Lower lobe of right lung (tissue), 2 donors: ENCODE data around the gene RREB1. TPM values are rescaled to one million over a fixed set of nuclear protein-coding genes. Genes with fewer than 3 reads are reported as not detected.

ENCODE experiments used
- ATAC-seq, 2 donors: fragments of 200-7000 bp; cut with Tn5 transposase; one replicate each; pipeline ENCODE4 v1.9.1; 2020 to 2022; ENCODE audit warnings: mild to moderate bottlenecking in 2 of 2, moderate library complexity in 2 of 2
- DNase-seq: peaks from one replicate; pipeline ENCODE4 v3.0.0-alpha.2; 2020
- H3K27ac ChIP-seq: fragments of 200-600 bp; one replicate; pipeline ENCODE4 v1.8.0; 2022
- H3K27me3 ChIP-seq: fragments of 200-600 bp; one replicate; pipeline ENCODE4 v1.8.0; 2022; ENCODE audit warnings: low read depth
- H3K36me3 ChIP-seq: fragments of 200-600 bp; one replicate; pipeline ENCODE4 v1.8.0; 2022; ENCODE audit warnings: mild to moderate bottlenecking
- H3K4me1 ChIP-seq: fragments of 200-600 bp; one replicate; pipeline ENCODE4 v1.8.0; 2022
- H3K4me3 ChIP-seq: fragments of 200-600 bp; one replicate; pipeline ENCODE4 v1.8.0; 2022; ENCODE audit warnings: mild to moderate bottlenecking
- H3K9me3 ChIP-seq: fragments of 200-600 bp; one replicate; pipeline ENCODE4 v1.8.0; 2022
- intact Hi-C: fragments of 100-400 bp; cut with DNase I; formaldehyde crosslinking; loops from one replicate; pipeline ENCODE4 v1.11.0; 2022
- total RNA-seq: library from RNA; stranded (reverse); fragmentation: NEBNext Ultra II Directional; extraction: Animal tissue kit (Norgen Biotek cat#: 25700); gene quantifications from one replicate; pipeline ENCODE4 v1.2.1, GENCODE V29; 2021
- TF ChIP-seq, protein P1 (sequence below): fragments of 200-600 bp; IDR thresholded peaks from one replicate; pipeline ENCODE4 v1.8.0; 2022; ENCODE audit warnings: antibody characterized with exemption, mild to moderate bottlenecking
- donor health status: DM: no; HTN: yes; CAD: no; lungs with severe emphysema.

RREB1 gene
- total RNA-seq, 1 donor from 2014 or later: 62.8 TPM

DNA sequence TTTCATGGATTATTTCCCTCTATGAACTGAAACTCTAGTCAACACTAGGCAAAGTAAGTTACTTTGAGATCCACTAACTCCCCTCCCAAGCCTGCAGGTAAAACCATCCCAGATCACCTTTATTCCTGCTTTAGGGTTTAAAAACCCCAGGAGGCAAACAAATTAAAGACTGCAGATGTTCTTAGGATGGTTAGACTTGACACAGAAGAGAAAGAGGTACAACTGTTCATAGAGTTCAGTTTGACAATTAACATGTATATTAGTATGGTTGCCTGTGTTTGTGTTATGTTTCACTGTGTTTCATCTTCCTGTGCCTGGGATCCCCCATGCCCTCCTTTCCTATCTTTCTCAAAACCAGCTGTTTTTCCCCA, 53.5 kb downstream of the RREB1 start:
- H3K4me1 ChIP-seq: peaks cover 87% of the 10 kb centered on the region
- no peak overlapping the region for H3K27ac ChIP-seq
- ATAC-seq (no peak), DNase-seq (no peak)
- TF ChIP-seq, protein P1, sequence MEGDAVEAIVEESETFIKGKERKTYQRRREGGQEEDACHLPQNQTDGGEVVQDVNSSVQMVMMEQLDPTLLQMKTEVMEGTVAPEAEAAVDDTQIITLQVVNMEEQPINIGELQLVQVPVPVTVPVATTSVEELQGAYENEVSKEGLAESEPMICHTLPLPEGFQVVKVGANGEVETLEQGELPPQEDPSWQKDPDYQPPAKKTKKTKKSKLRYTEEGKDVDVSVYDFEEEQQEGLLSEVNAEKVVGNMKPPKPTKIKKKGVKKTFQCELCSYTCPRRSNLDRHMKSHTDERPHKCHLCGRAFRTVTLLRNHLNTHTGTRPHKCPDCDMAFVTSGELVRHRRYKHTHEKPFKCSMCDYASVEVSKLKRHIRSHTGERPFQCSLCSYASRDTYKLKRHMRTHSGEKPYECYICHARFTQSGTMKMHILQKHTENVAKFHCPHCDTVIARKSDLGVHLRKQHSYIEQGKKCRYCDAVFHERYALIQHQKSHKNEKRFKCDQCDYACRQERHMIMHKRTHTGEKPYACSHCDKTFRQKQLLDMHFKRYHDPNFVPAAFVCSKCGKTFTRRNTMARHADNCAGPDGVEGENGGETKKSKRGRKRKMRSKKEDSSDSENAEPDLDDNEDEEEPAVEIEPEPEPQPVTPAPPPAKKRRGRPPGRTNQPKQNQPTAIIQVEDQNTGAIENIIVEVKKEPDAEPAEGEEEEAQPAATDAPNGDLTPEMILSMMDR: no peak
- H3K4me3 ChIP-seq: no peak overlapping the region
- no peaks in the 10 kb centered on the region for H3K27me3 ChIP-seq
- H3K9me3 ChIP-seq: no peaks in the 10 kb centered on the region
- intact Hi-C loops: no loop called here
- H3K36me3 ChIP-seq: no peaks in the 10 kb centered on the region

DNA sequence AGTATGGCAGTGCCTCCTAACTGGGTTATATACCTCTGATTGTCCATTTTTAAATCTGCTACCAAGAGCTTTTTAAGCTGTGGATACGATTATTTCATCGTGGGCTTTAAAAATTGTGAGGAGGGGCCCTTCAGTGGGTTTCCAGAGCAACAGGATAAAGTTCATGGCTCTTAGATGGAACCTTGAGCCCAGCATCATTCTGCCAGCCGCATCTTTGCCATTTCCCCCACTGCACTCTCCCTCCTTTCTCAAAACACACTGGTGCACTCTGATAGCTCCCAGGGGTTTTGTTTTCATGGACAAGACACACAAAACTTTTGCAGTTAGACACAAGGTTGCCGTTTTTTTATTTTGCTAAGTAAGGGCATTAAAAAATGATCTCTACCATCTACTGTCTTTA, 54.1 kb downstream of the RREB1 start:
- Histone ChIP-seq H3K9me3 (no peaks in the 10 kb centered on the region), H3K4me3 (no peak overlapping the region), H3K27ac (no peak overlapping the region), H3K27me3 (no peaks in the 10 kb centered on the region), H3K4me1 (peaks cover 87% of the 10 kb centered on the region), H3K36me3 (no peaks in the 10 kb centered on the region)
- no peak for DNase-seq
- ATAC-seq: no peak
- TF ChIP-seq, protein P1: no peak
- intact Hi-C loops: no loop called here

DNA sequence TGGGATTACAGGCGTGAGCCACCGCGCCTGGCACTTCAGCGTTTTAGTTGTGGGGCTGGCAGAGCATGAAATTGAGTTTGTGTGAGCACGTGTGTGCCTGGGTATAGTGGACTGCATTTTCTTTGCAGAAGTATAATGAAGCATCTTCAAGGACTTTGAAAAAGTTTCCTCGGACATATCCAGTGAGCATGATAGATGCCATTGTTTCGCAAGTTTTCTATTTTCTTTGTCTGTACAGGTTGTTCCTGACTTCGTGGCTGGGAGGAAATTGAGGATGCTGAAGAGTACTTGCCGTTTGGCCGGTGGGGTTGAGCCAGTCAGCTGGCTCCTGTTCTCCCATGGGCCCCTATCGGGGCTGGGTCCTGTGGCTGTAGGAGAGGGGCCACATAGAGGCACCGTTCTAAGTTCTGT, 55.9 kb downstream of the RREB1 start:
- ATAC-seq: no peak
- Histone ChIP-seq H3K9me3 (no peaks in the 10 kb centered on the region), H3K4me3 (no peak overlapping the region), H3K36me3 (no peaks in the 10 kb centered on the region), H3K27me3 (no peaks in the 10 kb centered on the region), H3K27ac (peak overlapping the region; percentile 43), H3K4me1 (peaks cover 87% of the 10 kb centered on the region)
- TF ChIP-seq, protein P1: no peak
- no peak for DNase-seq
- intact Hi-C loops: no loop called here

DNA sequence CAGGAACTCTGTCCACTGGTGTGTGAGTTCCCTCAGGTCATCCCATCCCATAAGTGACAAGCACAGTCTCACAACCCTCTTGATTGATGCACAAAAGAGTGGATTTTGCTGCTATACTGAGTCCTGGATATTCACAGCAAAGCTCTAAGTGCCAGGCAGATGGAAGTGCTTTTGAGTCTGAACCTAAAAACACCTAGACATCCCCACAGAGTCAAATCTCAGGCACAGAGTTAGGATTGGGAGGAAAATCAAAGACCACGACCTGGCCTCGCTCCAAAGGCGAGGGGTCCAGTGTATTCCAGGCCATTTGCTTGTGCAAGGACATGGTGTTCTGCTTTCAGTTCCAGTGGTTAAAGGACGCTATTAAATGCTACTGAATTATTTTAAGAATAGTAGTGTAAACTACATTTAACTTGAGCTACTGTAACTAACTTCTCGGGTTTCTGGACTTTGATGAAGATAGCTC, 56.8 kb downstream of the RREB1 start:
- intact Hi-C loops: no loop called here
- ATAC-seq: no peak
- peak overlapping the region; percentile 43 for H3K27ac ChIP-seq
- peaks cover 95% of the 10 kb centered on the region for H3K4me1 ChIP-seq
- H3K27me3 ChIP-seq: no peaks in the 10 kb centered on the region
- no peaks in the 10 kb centered on the region for H3K36me3 ChIP-seq
- H3K4me3 ChIP-seq: no peak overlapping the region
- DNase-seq: no peak
- TF ChIP-seq, protein P1: no peak
- H3K9me3 ChIP-seq: no peaks in the 10 kb centered on the region

DNA sequence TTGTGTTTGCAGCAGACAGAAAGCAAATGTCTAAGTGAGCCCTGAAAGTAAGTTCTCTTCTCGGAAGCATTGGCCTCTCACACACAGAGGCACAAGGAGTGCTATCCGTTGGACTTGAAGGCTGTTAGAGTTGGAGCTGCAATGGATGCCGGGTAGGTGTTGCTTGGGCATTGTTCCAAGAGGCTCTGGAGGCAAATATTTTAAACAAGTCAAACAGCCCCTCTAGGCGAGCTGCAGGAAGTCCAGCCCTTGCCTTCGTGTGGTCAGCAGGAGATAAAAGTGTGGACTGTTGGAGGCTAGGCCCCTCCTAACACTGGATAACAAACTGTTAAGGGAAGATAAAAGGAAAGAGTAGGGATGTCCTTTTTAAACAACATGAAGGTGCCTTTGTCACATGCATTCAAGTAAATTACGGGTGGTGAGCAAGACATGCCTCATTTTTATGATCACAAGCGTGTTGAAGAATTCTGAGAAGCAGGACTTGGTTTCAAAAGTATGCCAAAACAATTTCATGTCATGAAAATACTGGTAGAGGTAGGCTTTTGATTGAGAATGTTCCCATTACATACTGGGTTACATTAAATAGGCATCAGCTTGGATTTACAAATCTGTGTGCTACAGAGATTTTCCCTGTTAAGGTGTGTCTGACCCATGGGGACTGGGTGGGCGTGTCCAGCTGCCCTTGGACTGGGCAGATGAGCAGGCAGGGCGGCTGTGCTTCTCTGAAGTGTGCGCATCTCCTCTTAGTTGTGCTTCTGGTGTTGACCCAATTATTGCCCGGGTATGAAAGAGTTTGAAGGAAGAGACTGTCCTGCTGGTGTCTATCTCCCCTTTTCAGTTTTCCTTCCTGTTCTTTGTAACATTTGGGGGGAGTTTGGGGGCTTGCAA, 57.5 kb downstream of the RREB1 start:
- TF ChIP-seq, protein P1: no peak
- Histone ChIP-seq H3K36me3 (no peaks in the 10 kb centered on the region), H3K4me3 (no peak overlapping the region), H3K9me3 (no peaks in the 10 kb centered on the region), H3K4me1 (peaks cover 95% of the 10 kb centered on the region), H3K27ac (peak overlapping the region; percentile 43), H3K27me3 (no peaks in the 10 kb centered on the region)
- ATAC-seq (peak in 1 of 2 donors; percentile 21), DNase-seq (no peak)
- intact Hi-C loops: no loop called here
